COLO829 (cell line): ENCODE data around the gene ARHGAP42.
A peak's percentile ranks its signal among the peaks of the same experiment; 100 is the strongest.

ENCODE experiments used
- DNase-seq: peaks from one replicate; pipeline ENCODE4 v3.0.0; 2012; ENCODE audit warnings: low spot score

The ARHGAP42 gene

GRCh38 chr11:100918551-100919500, 231.7 kb downstream of the ARHGAP42 start:
- DNase-seq, result no peak

- DNase-seq, result no peak
Measured at GRCh38 chr11:100920593-100920992, 233.5 kb downstream of the ARHGAP42 start.

- no peak for DNase-seq
Measured at GRCh38 chr11:100922121-100922520, 235.0 kb downstream of the ARHGAP42 start.

- DNase-seq, result no peak
Measured at GRCh38 chr11:100923555-100923954, 236.5 kb downstream of the ARHGAP42 start.

- peak; percentile 37 for DNase-seq
Measured at GRCh38 chr11:100925935-100926334, 238.8 kb downstream of the ARHGAP42 start.

- DNase-seq, result no peak
Measured at GRCh38 chr11:100927579-100927978, 240.5 kb downstream of the ARHGAP42 start.

- no peak for DNase-seq
Measured at GRCh38 chr11:100928426-100928825, 241.3 kb downstream of the ARHGAP42 start.

GRCh38 chr11:100929377-100929776, 242.3 kb downstream of the ARHGAP42 start:
- no peak for DNase-seq

GRCh38 chr11:100930185-100930778, 243.2 kb downstream of the ARHGAP42 start:
- peak; percentile 44 for DNase-seq

- DNase-seq, result peak; percentile 56
Measured at GRCh38 chr11:100932474-100933100, 245.5 kb downstream of the ARHGAP42 start.

- DNase-seq, result peak; percentile 5
Measured at GRCh38 chr11:100936781-100937180, 249.7 kb downstream of the ARHGAP42 start.

- no peak for DNase-seq
Measured at GRCh38 chr11:100939571-100939970, 252.5 kb downstream of the ARHGAP42 start.

GRCh38 chr11:100940111-100940510, 253.0 kb downstream of the ARHGAP42 start:
- DNase-seq, result no peak

- peak; percentile 28 for DNase-seq
Measured at GRCh38 chr11:100941033-100941432, 253.9 kb downstream of the ARHGAP42 start.

GRCh38 chr11:100942016-100942415, 254.9 kb downstream of the ARHGAP42 start:
- no peak for DNase-seq

- no peak for DNase-seq
Measured at GRCh38 chr11:100948936-100949335, 261.8 kb downstream of the ARHGAP42 start.

GRCh38 chr11:100949443-100949842, 262.4 kb downstream of the ARHGAP42 start:
- DNase-seq, result no peak

GRCh38 chr11:100955318-100955717, 268.2 kb downstream of the ARHGAP42 start:
- DNase-seq, result no peak

- no peak for DNase-seq
Measured at GRCh38 chr11:100956351-100956750, 269.3 kb downstream of the ARHGAP42 start.

- no peak for DNase-seq
Measured at GRCh38 chr11:100957499-100957898, 270.4 kb downstream of the ARHGAP42 start.

GRCh38 chr11:100961633-100962032, 274.5 kb downstream of the ARHGAP42 start:
- DNase-seq, result no peak

- DNase-seq, result no peak
Measured at GRCh38 chr11:100963375-100963774, 276.3 kb downstream of the ARHGAP42 start.

- no peak for DNase-seq
Measured at GRCh38 chr11:100964435-100964834, 277.3 kb downstream of the ARHGAP42 start.
